Small intestine (tissue), 7 donors: ENCODE results near the gene DHX35. TPM values are rescaled to one million over a fixed set of nuclear protein-coding genes. Genes with fewer than 3 reads are reported as not detected.
A peak's percentile ranks its signal among the peaks of the same experiment; 100 is the strongest.

ENCODE experiments used
- DNase-seq, 2 donors: peaks; one replicate each; pipeline versions ENCODE4 v3.0.0 to v3.0.0-alpha.2; 2013
- FAIRE-seq: peaks from 2 replicates; lab custom pipeline; 2012; peaks lifted over from hg19 to GRCh38; lab: Jason Lieb, UNC
- H3K27ac ChIP-seq, 3 donors: one replicate each; pipeline ENCODE4 v1.5.1; 2013; ENCODE audit warnings: low read length in 2 of 3, mild to moderate bottlenecking in 2 of 3, control low read depth in 1 of 3, inconsistent platforms in 1 of 3, low read depth in 1 of 3, moderate library complexity in 1 of 3
- H3K27me3 ChIP-seq, 3 donors: one replicate each; pipeline ENCODE4 v1.6.1; 2013; ENCODE audit warnings: low read length in 3 of 3, inconsistent platforms in 1 of 3; ENCODE audit not compliant: control insufficient read depth in 3 of 3, insufficient read depth in 3 of 3
- H3K36me3 ChIP-seq, 3 donors: one replicate each; pipeline ENCODE4 v1.6.1; 2013; ENCODE audit warnings: low read length in 3 of 3, inconsistent platforms in 1 of 3, low read depth in 1 of 3, mild to moderate bottlenecking in 1 of 3, moderate library complexity in 1 of 3; ENCODE audit not compliant: control insufficient read depth in 3 of 3, insufficient read depth in 2 of 3
- H3K4me1 ChIP-seq, 3 donors: one replicate each; pipeline ENCODE4 v1.6.1; 2013; ENCODE audit warnings: low read length in 2 of 3, inconsistent platforms in 1 of 3, low read depth in 1 of 3, mild to moderate bottlenecking in 1 of 3, moderate library complexity in 1 of 3; ENCODE audit not compliant: control insufficient read depth in 3 of 3, insufficient read depth in 2 of 3
- H3K4me3 ChIP-seq, 3 donors: one replicate each; pipeline ENCODE4 v1.5.1; 2013; ENCODE audit warnings: low read length in 3 of 3, control low read depth in 1 of 3, inconsistent platforms in 1 of 3, low read depth in 1 of 3, mild to moderate bottlenecking in 1 of 3, moderate library complexity in 1 of 3
- H3K9me3 ChIP-seq, 2 donors: one replicate each; pipeline ENCODE4 v1.6.1; 2013; ENCODE audit warnings: low read depth in 1 of 2, low read length in 1 of 2; ENCODE audit not compliant: control insufficient read depth in 2 of 2, insufficient read depth in 1 of 2
- WGBS, 3 donors: extraction: QIAGEN DNeasy Blood & Tissue Kit; methylation state at CpG; one replicate each; pipeline ENCODE4 v1.1.7; 2013; 5-methylcytosine and 5-hydroxymethylcytosine counted together
- polyA plus RNA-seq, 4 donors: library from polyadenylated mRNA; stranded (reverse) in 3 of 4; unstranded in 1 of 4; fragments of 200-250 nt in 3 of 4; fragments of 120-200 nt in 1 of 4; gene quantifications; one replicate each; pipeline versions ENCODE4 v1.2.1 to v1.2.3, GENCODE V29; 2013
- donor health status: healthy with polysubstance abuse.
- donor health status: control.
- donor health status: control.
- donor health status: Bipolar disorder and iron deficiency.
- donor health status: healthy.

DHX35 gene
- polyA plus RNA-seq, 4 donors, result 6.5 to 10.8 (median 8.5) TPM

GRCh38 chr20:38961530-38962043 lies 557 bp upstream of the DHX35 start:
- DNase-seq (no peak), FAIRE-seq (no peak)

GRCh38 chr20:38962928-38963401 lies 821 bp downstream of the DHX35 start:
- H3K4me1 ChIP-seq, result peaks cover 0 to 3% (median under 1%) of the 10 kb centered on the region in 3 donors
- H3K9me3 ChIP-seq, result no peaks in the 10 kb centered on the region
- no peak for FAIRE-seq
- no peak for DNase-seq
- peak overlapping the region; percentile 86 to 95 (median 89) for H3K4me3 ChIP-seq
- H3K36me3 ChIP-seq, result peaks cover 0 to 2% (median 0%) of the 10 kb centered on the region in 3 donors
- peak overlapping the region; percentile 78 to 96 (median 85) for H3K27ac ChIP-seq
- 1 to 5% (median 2%) methylated on average over 5 of the region's 5 CpGs for WGBS, 3 donors
- no peaks in the 10 kb centered on the region for H3K27me3 ChIP-seq

More at GRCh38 chr20:38961530-38962043, 557 bp upstream of the DHX35 start:
- 10 to 12% (median 11%) methylated on average over 16 of the region's 16 CpGs for WGBS, 3 donors
- Histone ChIP-seq H3K36me3 (peaks cover 0 to 2% (median 0%) of the 10 kb centered on the region in 3 donors), H3K4me3 (peak overlapping the region; percentile 47 to 89 (median 67)), H3K9me3 (no peaks in the 10 kb centered on the region), H3K4me1 (peaks cover 0 to 3% (median 0%) of the 10 kb centered on the region in 3 donors), H3K27ac (peak overlapping the region; percentile 47 to 94 (median 72)), H3K27me3 (no peaks in the 10 kb centered on the region)

- peaks cover 0 to 3% (median 3%) of the 10 kb centered on the region in 3 donors for H3K4me1 ChIP-seq
- DNase-seq, result no peak
- FAIRE-seq, result no peak
- H3K36me3 ChIP-seq, result peaks cover 0 to 2% (median 0%) of the 10 kb centered on the region in 3 donors
- H3K4me3 ChIP-seq, result no peak overlapping the region
- H3K27ac ChIP-seq, result no peak overlapping the region
- no peaks in the 10 kb centered on the region for H3K9me3 ChIP-seq
- no peaks in the 10 kb centered on the region for H3K27me3 ChIP-seq
These were observed 1.6 kb downstream of the DHX35 start for GRCh38 chr20:38963745-38964144.

- no peak overlapping the region for H3K4me3 ChIP-seq
- H3K27me3 ChIP-seq, result no peaks in the 10 kb centered on the region
- H3K27ac ChIP-seq, result no peak overlapping the region
- FAIRE-seq (no peak), DNase-seq (no peak)
- no peaks in the 10 kb centered on the region for H3K9me3 ChIP-seq
- peaks cover 0 to 5% (median 0%) of the 10 kb centered on the region in 3 donors for H3K36me3 ChIP-seq
- peaks cover 3 to 8% (median 3%) of the 10 kb centered on the region in 3 donors for H3K4me1 ChIP-seq
These were observed 3.1 kb downstream of the DHX35 start for GRCh38 chr20:38965264-38965663.

- peaks cover 0 to 9% (median 3%) of the 10 kb centered on the region in 3 donors for H3K4me1 ChIP-seq
- FAIRE-seq, result no peak
- H3K4me3 ChIP-seq, result no peak overlapping the region
- 91 to 96% (median 93%) methylated on average over 6 of the region's 6 CpGs for WGBS, 3 donors
- no peak for DNase-seq
- peaks cover 0 to 9% (median 3%) of the 10 kb centered on the region in 3 donors for H3K36me3 ChIP-seq
- no peak overlapping the region for H3K27ac ChIP-seq
- H3K27me3 ChIP-seq, result no peaks in the 10 kb centered on the region
- H3K9me3 ChIP-seq, result no peaks in the 10 kb centered on the region
These were observed 5.9 kb downstream of the DHX35 start for GRCh38 chr20:38968090-38968489.

- H3K27me3 ChIP-seq, result no peaks in the 10 kb centered on the region
- peaks cover 0 to 9% (median 3%) of the 10 kb centered on the region in 3 donors for H3K4me1 ChIP-seq
- DNase-seq (peak; percentile 87 to 92), FAIRE-seq (no peak)
- H3K9me3 ChIP-seq, result no peaks in the 10 kb centered on the region
- peak overlapping the region; percentile 44 to 80 (median 46) for H3K27ac ChIP-seq
- peaks cover 0 to 11% (median 9%) of the 10 kb centered on the region in 3 donors for H3K36me3 ChIP-seq
- 18 to 57% (median 44%) methylated on average over 4 of the region's 4 CpGs for WGBS, 3 donors
- no peak overlapping the region for H3K4me3 ChIP-seq
These were observed 7.6 kb downstream of the DHX35 start for GRCh38 chr20:38969708-38970107.

- Histone ChIP-seq H3K9me3 (no peaks in the 10 kb centered on the region), H3K4me1 (peaks cover 0 to 9% (median 3%) of the 10 kb centered on the region in 3 donors), H3K27ac (peak overlapping the region; percentile 44 to 80 (median 46)), H3K4me3 (no peak overlapping the region), H3K36me3 (peaks cover 0 to 11% (median 10%) of the 10 kb centered on the region in 3 donors), H3K27me3 (no peaks in the 10 kb centered on the region)
- 94 to 97% (median 94%) methylated on average over 1 of the region's 1 CpG for WGBS, 3 donors
- DNase-seq (peak; percentile 4 to 27), FAIRE-seq (no peak)
These were observed 8.2 kb downstream of the DHX35 start for GRCh38 chr20:38970302-38970701.

GRCh38 chr20:38973107-38973506 lies 11.0 kb downstream of the DHX35 start:
- H3K27me3 ChIP-seq, result no peaks in the 10 kb centered on the region
- FAIRE-seq, result no peak
- DNase-seq, result no peak
- no peak overlapping the region for H3K4me3 ChIP-seq
- peaks cover 0 to 11% (median 10%) of the 10 kb centered on the region in 3 donors for H3K36me3 ChIP-seq
- H3K4me1 ChIP-seq, result peaks cover 0 to 9% (median under 1%) of the 10 kb centered on the region in 3 donors
- no peak overlapping the region for H3K27ac ChIP-seq
- no peaks in the 10 kb centered on the region for H3K9me3 ChIP-seq
